Measurements from ENCODE around the gene RAP1B. TPM values are rescaled to one million over a fixed set of nuclear protein-coding genes. Genes with fewer than 3 reads are reported as not detected.
"Not testable (repeated sequence)": the region's sequence is repeated elsewhere in the genome, so short reads cannot be mapped to it uniquely, and the experiment has no call there.

Gene RAP1B
- total RNA-seq, 4 donors from 2014 or later: 180 to 380 (median 224) TPM

DNA sequence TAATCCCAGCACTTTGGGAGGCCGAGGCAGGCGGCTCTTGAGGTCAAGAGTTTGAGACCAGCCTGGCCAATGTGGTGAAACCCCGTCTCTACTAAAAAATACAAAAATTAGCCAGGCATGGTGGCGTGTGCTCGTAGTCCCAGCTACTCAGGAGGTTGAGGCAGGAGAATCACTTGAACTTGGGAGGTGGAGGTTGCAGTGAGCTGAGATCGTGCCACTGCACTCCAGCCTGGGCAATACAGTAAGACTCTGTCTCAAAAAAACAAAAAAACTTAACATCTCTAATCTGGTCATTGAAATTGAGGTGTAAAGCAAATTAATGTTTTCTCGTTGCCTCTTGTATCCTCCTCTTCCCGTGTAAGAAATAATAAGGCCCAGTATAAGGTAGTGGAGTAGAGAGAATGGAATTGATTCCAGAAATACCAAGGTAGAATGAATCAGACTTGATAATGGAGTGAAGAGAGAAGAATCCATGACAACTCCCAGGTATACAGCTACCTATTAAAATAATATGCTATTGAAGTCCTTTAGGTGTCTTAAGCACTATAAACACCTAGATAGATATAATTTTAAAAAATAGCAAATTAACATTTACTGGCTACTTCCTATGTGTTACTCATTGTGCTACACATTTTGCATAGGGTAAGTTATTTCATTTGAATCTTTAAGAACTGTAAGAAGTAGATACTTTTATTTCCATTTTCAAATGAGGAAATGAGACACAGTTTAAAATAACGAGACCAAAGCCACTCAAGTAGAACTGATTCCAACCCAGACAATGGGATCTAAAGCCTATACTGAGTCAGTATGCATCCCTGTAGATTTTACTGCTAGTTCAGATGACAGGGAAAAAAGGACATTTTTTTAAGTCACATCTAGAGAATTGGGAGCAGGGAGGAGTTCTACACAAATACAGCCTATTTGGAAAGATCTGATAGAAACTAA, 23.2 kb downstream of the RAP1B start:
- in situ Hi-C loops (cut with MboI; ENCODE audit: low pct_ligation_motif_present in 1 of 4, low pct_unique_long_range_greater_than_20kb in 1 of 4, low sequenced_read_pairs in 3 of 4) (no loop called here), intact Hi-C loops (cut with DNase I; ENCODE audit: low total_unique reads) (no loop called here)
- TF ChIP-seq EP300 (IDR thresholded peaks at IDR 0.05; ENCODE audit: low read depth) (no peak), POLR2A (IDR thresholded peaks at IDR 0.05) (no peak), POLR2AphosphoS5 (IDR thresholded peaks at IDR 0.05) (no peak)
- TF ChIP-seq, protein P1, sequence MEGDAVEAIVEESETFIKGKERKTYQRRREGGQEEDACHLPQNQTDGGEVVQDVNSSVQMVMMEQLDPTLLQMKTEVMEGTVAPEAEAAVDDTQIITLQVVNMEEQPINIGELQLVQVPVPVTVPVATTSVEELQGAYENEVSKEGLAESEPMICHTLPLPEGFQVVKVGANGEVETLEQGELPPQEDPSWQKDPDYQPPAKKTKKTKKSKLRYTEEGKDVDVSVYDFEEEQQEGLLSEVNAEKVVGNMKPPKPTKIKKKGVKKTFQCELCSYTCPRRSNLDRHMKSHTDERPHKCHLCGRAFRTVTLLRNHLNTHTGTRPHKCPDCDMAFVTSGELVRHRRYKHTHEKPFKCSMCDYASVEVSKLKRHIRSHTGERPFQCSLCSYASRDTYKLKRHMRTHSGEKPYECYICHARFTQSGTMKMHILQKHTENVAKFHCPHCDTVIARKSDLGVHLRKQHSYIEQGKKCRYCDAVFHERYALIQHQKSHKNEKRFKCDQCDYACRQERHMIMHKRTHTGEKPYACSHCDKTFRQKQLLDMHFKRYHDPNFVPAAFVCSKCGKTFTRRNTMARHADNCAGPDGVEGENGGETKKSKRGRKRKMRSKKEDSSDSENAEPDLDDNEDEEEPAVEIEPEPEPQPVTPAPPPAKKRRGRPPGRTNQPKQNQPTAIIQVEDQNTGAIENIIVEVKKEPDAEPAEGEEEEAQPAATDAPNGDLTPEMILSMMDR (IDR thresholded peaks at IDR 0.05): no peak
- WGBS, 2 donors (ENCODE audit: low coverage in 1 of 2): 71 to 79% methylated on average over 3 to 9 of the region's 9 CpGs
- no peaks in the 10 kb centered on the region for H3K9me3 ChIP-seq
- peaks cover 5 to 86% (median 37%) of the 10 kb centered on the region in 4 donors for H3K4me1 ChIP-seq
- no peaks in the 10 kb centered on the region for H3K36me3 ChIP-seq
- no peak overlapping the region for H3K27ac ChIP-seq
- no peak for DNase-seq
- H3K4me3 ChIP-seq: no peak overlapping the region
- H3K27me3 ChIP-seq: no peaks in the 10 kb centered on the region

DNA sequence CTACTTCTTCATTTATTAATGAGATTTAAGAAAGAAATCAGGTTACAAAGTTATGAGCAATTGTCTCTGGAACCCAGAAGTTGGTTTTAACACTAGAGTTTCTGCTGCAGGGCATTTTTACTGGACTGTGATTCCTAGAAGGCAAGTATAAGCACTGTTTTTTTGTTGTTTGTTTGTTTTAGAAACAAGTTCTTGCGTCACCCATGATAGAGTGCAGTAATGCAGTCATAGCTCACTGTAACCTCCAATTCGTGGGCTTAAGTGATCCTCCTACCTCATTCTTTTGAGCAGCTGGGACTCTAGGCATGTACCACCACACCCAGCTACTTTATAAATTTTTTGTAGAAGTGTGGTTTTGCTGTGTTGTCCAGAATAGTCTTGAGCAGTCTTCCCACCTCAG, 25.6 kb downstream of the RAP1B start:
- H3K4me1 ChIP-seq: peaks cover 5 to 87% (median 40%) of the 10 kb centered on the region in 4 donors
- no peak overlapping the region for H3K27ac ChIP-seq
- 29 to 49% methylated on average over 2 of the region's 2 CpGs for WGBS, 2 donors (ENCODE audit: low coverage in 1 of 2)
- no peaks in the 10 kb centered on the region for H3K36me3 ChIP-seq
- in situ Hi-C loops (cut with MboI; ENCODE audit: low pct_ligation_motif_present in 1 of 4, low pct_unique_long_range_greater_than_20kb in 1 of 4, low sequenced_read_pairs in 3 of 4) (no loop called here), intact Hi-C loops (cut with DNase I; ENCODE audit: low total_unique reads) (no loop called here)
- TF ChIP-seq EP300 (IDR thresholded peaks at IDR 0.05; ENCODE audit: low read depth): no peak
- TF ChIP-seq POLR2A (IDR thresholded peaks at IDR 0.05): no peak
- TF ChIP-seq POLR2AphosphoS5 (IDR thresholded peaks at IDR 0.05): no peak
- TF ChIP-seq, protein P1 (IDR thresholded peaks at IDR 0.05): no peak
- H3K9me3 ChIP-seq: no peaks in the 10 kb centered on the region
- no peaks in the 10 kb centered on the region for H3K27me3 ChIP-seq
- no peak for DNase-seq
- H3K4me3 ChIP-seq: no peak overlapping the region

DNA sequence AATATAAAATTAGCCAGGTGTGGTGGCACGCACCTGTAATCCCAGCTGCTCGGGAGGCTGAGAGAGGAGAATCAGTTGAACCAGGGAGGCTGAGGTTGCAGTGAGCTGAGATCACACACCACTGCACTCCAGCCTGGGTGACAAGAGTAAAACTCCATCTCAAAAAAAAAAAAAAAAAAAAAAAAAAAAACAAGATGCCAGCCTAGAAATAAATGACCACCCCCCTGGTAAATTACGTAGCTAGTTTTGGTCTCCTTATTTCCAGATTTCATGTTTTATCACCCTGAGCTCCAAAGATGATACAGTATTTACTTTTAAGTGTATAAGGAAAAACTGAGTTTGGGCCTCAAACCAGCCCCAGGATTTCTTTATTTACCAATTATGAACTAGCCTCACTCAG, 26.7 kb downstream of the RAP1B start:
- H3K27me3 ChIP-seq; intact Hi-C loops (cut with DNase I; ENCODE audit: low total_unique reads); H3K27ac ChIP-seq; H3K36me3 ChIP-seq; H3K9me3 ChIP-seq; in situ Hi-C loops (cut with MboI; ENCODE audit: low pct_ligation_motif_present in 1 of 4, low pct_unique_long_range_greater_than_20kb in 1 of 4, low sequenced_read_pairs in 3 of 4); DNase-seq; H3K4me3 ChIP-seq: not testable (repeated sequence)
- peaks cover 5 to 89% (median 35%) of the 10 kb centered on the region in 4 donors for H3K4me1 ChIP-seq
- WGBS, 2 donors (ENCODE audit: low coverage in 1 of 2): 88 to 98% methylated on average over 1 to 3 of the region's 3 CpGs

DNA sequence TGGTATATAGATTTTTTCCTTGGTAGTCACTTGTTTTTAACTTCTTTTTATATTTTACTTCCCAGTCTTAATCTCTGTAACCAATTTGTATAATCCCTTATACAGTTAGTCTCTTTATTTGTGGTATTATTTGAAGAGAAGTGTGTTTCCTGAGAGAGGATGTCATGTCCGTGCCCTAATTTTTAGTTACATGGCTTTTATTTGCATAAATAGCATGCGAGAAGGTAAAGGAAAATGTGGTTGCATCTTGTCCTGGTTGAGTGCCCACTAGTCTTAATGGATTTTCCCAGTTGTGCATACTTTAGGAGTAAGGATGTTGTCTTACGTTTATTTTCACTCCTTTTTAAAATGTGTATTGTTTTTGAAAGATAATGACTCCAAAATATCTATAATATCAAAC, 27.5 kb downstream of the RAP1B start:
- Histone ChIP-seq H3K36me3 (no peaks in the 10 kb centered on the region), H3K4me1 (peaks cover 5 to 82% (median 31%) of the 10 kb centered on the region in 4 donors)
- in situ Hi-C loops (cut with MboI; ENCODE audit: low pct_ligation_motif_present in 1 of 4, low pct_unique_long_range_greater_than_20kb in 1 of 4, low sequenced_read_pairs in 3 of 4): no loop called here

More for the DNA sequence above, 27.5 kb downstream of the RAP1B start:
- TF ChIP-seq POLR2A (IDR thresholded peaks at IDR 0.05) (no peak), EP300 (IDR thresholded peaks at IDR 0.05; ENCODE audit: low read depth) (no peak), POLR2AphosphoS5 (IDR thresholded peaks at IDR 0.05) (no peak)
- TF ChIP-seq, protein P1 (IDR thresholded peaks at IDR 0.05): no peak
- WGBS, 2 donors (ENCODE audit: low coverage in 1 of 2): 53 to 56% methylated on average over 3 of the region's 3 CpGs
- intact Hi-C loops (cut with DNase I; ENCODE audit: low total_unique reads): no loop called here
- DNase-seq: no peak
- Histone ChIP-seq H3K9me3 (no peaks in the 10 kb centered on the region), H3K27me3 (no peaks in the 10 kb centered on the region), H3K27ac (no peak overlapping the region), H3K4me3 (no peak overlapping the region)
